ENCODE measurements around the gene TMUB1. TPM values are rescaled to one million over a fixed set of nuclear protein-coding genes. Genes with fewer than 3 reads are reported as not detected.

Gene TMUB1
- total and polyA plus RNA-seq, 4 donors, result 32.8 to 104 (median 46.6) TPM

DNA sequence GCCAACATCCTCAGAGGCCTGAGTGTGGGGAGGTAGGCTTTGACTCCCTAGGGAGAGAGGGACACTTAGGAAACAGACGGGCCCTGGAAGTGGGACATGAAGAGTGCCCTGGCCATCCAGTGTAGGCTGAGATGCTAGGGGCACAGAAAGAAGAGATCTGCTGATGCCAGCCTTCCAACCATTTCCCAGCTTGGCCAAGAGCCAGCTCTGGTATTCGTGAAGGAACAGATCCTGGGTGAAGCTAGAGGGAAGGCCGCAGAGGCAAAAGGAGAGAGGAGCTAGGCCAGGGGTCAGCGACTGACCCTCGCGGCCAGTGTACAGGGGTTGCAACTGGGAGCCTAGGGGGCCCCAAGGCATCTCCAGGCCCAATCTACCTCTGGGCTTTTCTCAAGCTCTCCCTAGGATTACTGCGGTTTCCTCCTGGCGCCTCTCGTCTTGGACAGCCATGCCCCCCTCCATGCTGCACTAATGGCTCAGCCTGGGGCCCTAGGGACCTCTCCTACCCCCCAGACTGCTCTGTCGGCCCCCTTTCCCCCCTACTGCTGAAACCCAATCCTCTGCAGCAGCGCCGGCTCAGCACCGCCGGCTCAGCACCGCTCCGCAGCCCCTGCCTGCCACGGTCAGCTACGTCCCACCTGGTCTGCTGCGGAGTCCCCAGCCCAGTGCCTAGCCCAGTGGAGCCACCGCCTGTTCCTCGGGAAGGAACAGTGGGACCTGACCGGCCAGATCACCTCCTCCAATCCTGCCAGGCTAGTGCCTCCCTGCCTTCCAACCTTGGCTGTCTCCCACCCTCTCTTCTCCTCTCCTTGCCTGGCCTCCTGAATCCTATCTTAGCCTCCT, 35.1 kb downstream of the TMUB1 start, which contains the start of gene ASIC3:
Gene ASIC3 (plus strand): TSS at position 556 of the 840 bp plus-strand sequence. CDS start 355 bp downstream, outside the sequence.
- H3K36me3 ChIP-seq (ENCODE audit: control insufficient read depth in 4 of 4, insufficient read depth in 4 of 4, low read length in 4 of 4), result peaks cover 0 to 9% (median 1%) of the 10 kb centered on the region in 4 donors
- no peak for DNase-seq
- WGBS, 2 donors, result 81 to 85% methylated on average over 22 of the region's 22 CpGs
- no peak for ATAC-seq (ENCODE audit: insufficient read depth, low FRiP score)
- H3K27ac ChIP-seq (ENCODE audit: low read depth in 1 of 2, low read length in 1 of 2), result no peak within 1 kb of the TSS
- peaks cover 0 to 5% (median 0%) of the 10 kb centered on the region in 3 donors for H3K27me3 ChIP-seq (ENCODE audit: control insufficient read depth in 3 of 3, insufficient read depth in 3 of 3, low read length in 2 of 3)
- peaks cover 0 to 26% (median 5%) of the 10 kb centered on the region in 5 donors for H3K4me1 ChIP-seq (ENCODE audit: control insufficient read depth in 5 of 5, insufficient read depth in 5 of 5, low read length in 5 of 5)
- TF ChIP-seq CTCF (IDR thresholded peaks at IDR 0.05; ENCODE audit: control extremely low read depth, extremely low read depth), result no peak
- no peak within 1 kb of the TSS for H3K4me3 ChIP-seq
- H3K9me3 ChIP-seq (ENCODE audit: control insufficient read depth in 4 of 4, insufficient read depth in 3 of 4, low read length in 3 of 4), result peaks cover 0 to 2% (median 0%) of the 10 kb centered on the region in 4 donors
- no peak within 1 kb of the TSS for H3K9ac ChIP-seq (ENCODE audit: insufficient read depth in 1 of 2, low read length in 2 of 2)

DNA sequence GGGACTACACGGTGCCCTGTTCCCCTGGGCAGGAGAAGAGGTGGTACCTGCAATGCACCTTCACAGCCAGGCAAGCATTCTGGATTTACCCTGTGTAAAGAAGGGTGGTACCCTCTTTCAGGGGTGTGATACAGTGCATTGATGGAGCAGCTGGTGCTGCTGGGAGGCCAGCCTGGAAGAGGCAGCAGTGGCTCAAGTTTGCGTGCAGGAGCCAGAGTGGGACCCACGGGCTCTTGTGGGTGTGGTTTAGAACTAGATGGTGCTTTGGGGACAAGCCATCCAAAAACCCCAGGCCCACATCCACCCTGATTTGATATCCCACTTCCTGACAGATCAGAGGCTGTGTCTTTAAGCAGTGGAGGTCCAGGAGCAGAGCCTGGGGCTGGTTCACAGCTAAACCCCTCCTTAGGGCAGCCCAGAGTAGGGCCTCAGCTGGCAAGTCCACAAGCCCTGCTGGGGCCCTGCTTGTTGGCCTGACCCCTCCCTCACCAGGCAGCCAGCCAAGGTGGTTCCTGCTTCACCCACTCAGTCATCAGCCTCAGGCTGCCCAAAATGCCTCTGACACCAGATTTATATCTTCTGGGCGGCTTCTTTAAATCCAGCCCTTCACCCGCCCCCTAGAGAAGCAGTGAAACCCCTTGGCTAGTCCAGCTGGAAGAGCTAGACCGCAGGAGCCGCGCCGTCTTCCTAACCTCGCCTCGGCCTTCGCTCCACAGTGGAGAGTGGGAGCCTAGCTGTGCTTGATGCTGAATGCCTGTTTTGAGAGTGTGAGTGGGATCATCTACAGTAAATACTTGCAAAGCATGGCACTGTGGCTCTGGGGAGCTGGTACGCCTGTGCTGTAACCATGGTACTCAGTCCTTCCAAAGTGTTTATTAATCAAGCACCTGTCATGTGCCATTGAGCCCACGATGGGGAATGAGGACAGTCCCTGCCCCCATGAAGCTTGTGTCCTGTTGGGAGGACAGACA, 36.4 kb downstream of the TMUB1 start:
- Histone ChIP-seq H3K9ac (ENCODE audit: insufficient read depth in 1 of 2, low read length in 2 of 2) (no peak overlapping the region), H3K27me3 (ENCODE audit: control insufficient read depth in 3 of 3, insufficient read depth in 3 of 3, low read length in 2 of 3) (peaks cover 0 to 5% (median 0%) of the 10 kb centered on the region in 3 donors), H3K36me3 (ENCODE audit: control insufficient read depth in 4 of 4, insufficient read depth in 4 of 4, low read length in 4 of 4) (peaks cover 0 to 11% (median 3%) of the 10 kb centered on the region in 4 donors), H3K9me3 (ENCODE audit: control insufficient read depth in 4 of 4, insufficient read depth in 3 of 4, low read length in 3 of 4) (peaks cover 0 to 2% (median 0%) of the 10 kb centered on the region in 4 donors), H3K4me1 (ENCODE audit: control insufficient read depth in 5 of 5, insufficient read depth in 5 of 5, low read length in 5 of 5) (peaks cover 0 to 26% (median 5%) of the 10 kb centered on the region in 5 donors), H3K27ac (ENCODE audit: low read depth in 1 of 2, low read length in 1 of 2) (no peak overlapping the region), H3K4me3 (no peak overlapping the region)
- ATAC-seq (ENCODE audit: insufficient read depth, low FRiP score), result no peak
- peak; percentile 91 to 95 (median 92) for DNase-seq
- TF ChIP-seq CTCF (IDR thresholded peaks at IDR 0.05; ENCODE audit: control extremely low read depth, extremely low read depth), result no peak
- WGBS, 2 donors, result 47 to 49% methylated on average over 14 of the region's 14 CpGs

GRCh38 chr7:151045967-151046366, 37.3 kb downstream of the TMUB1 start:
- no peak for TF ChIP-seq CTCF (IDR thresholded peaks at IDR 0.05; ENCODE audit: control extremely low read depth, extremely low read depth)
- peaks cover 0 to 5% (median 0%) of the 10 kb centered on the region in 3 donors for H3K27me3 ChIP-seq (ENCODE audit: control insufficient read depth in 3 of 3, insufficient read depth in 3 of 3, low read length in 2 of 3)
- 89 to 94% methylated on average over 9 of the region's 9 CpGs for WGBS, 2 donors
- DNase-seq (no peak), ATAC-seq (ENCODE audit: insufficient read depth, low FRiP score) (no peak)
- H3K9ac ChIP-seq (ENCODE audit: insufficient read depth in 1 of 2, low read length in 2 of 2), result no peak overlapping the region
- peaks cover 0 to 2% (median 0%) of the 10 kb centered on the region in 4 donors for H3K9me3 ChIP-seq (ENCODE audit: control insufficient read depth in 4 of 4, insufficient read depth in 3 of 4, low read length in 3 of 4)
- H3K27ac ChIP-seq (ENCODE audit: low read depth in 1 of 2, low read length in 1 of 2), result no peak overlapping the region
- peaks cover 0 to 12% (median 3%) of the 10 kb centered on the region in 4 donors for H3K36me3 ChIP-seq (ENCODE audit: control insufficient read depth in 4 of 4, insufficient read depth in 4 of 4, low read length in 4 of 4)
- peaks cover 0 to 26% (median 2%) of the 10 kb centered on the region in 5 donors for H3K4me1 ChIP-seq (ENCODE audit: control insufficient read depth in 5 of 5, insufficient read depth in 5 of 5, low read length in 5 of 5)
- H3K4me3 ChIP-seq, result no peak overlapping the region

Measured in lung (tissue), 12 donors.